GM12891 (cell line): ENCODE measurements around the gene ZNF205.

Experiments used
- DNase-seq: peaks from one replicate; pipeline ENCODE4 v3.0.0; 2011; ENCODE audit warnings: low spot score; ENCODE audit not compliant: insufficient read length
- FAIRE-seq: peaks from 2 replicates; lab custom pipeline; 2011; peaks lifted over from hg19 to GRCh38; lab: Jason Lieb, UNC
- PAX5 ChIP-seq: IDR thresholded peaks from 2 replicates; pipeline ENCODE4 v1.6.1; 2011; ENCODE audit warnings: low read length, moderate library complexity, mild to moderate bottlenecking; ENCODE audit not compliant: insufficient read depth, severe bottlenecking
- POLR2A ChIP-seq: IDR thresholded peaks from 2 replicates; pipeline ENCODE4 v1.6.1; 2011; ENCODE audit warnings: low read depth, low read length, control low read depth
- POLR2AphosphoS5 ChIP-seq: IDR thresholded peaks from 2 replicates; pipeline ENCODE4 v1.6.1; 2011; ENCODE audit warnings: low read depth, low read length, control low read depth
- POU2F2 ChIP-seq: IDR thresholded peaks from 2 replicates; pipeline ENCODE4 v1.6.1; 2011; ENCODE audit warnings: low read depth, mild to moderate bottlenecking, control low read depth, low read length, moderate library complexity
- SPI1 ChIP-seq: IDR thresholded peaks from 2 replicates; pipeline ENCODE4 v1.6.1; 2011; ENCODE audit warnings: low read depth, low read length, control low read depth
- TAF1 ChIP-seq: IDR thresholded peaks from 2 replicates; pipeline ENCODE4 v1.6.1; 2011; ENCODE audit warnings: low read depth, low read length, control low read depth

The ZNF205 gene

DNA sequence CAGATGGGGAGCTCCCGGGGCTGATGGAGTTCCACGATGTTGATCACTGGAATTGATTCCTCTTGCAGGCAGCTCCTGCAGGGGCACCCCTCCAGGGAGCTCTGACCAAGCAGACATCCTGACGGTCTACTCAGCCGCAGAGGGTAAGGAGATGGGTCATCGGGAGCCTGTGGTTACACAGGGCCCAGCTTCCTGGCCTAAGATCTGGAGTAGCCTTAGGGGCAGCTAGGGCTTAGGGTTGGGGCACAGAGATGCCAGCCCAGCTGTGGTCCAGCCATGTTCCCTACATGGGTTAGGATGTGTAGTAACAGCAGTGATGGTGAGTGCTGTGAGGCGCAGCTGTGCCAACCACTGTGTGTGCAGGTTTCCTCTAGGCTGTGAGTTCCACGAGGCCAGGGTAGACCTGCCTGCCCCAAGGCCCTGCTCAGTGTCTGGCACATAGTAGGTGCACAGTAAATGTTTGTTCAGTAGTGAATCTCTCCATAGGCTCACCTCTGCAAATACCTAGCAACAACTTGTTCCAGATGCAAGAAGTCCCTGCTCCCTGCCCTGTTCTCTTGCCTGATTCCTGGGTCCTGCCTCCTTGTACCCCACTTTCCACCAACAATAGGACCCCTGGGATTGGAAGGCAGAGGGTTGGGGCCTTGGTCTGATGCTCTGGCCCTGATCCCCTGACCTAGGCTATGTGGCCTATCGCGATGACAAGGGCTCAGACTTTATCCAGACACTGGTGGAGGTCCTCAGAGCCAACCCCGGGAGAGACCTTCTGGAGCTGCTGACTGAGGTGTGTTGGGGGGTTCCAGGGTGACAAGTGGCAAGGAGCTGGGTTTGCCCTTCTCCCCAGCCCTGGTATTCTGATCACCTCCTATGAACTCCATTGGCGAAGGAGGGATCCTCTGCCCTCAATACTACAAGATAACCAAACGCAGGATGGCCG lies 36.1 kb downstream of the ZNF205 start:
- no peak for TF ChIP-seq SPI1
- no peak for TF ChIP-seq PAX5
- no peak for TF ChIP-seq POLR2AphosphoS5
- no peak for TF ChIP-seq POLR2A
- TF ChIP-seq POU2F2: no peak
- TF ChIP-seq TAF1: no peak
- DNase-seq: no peak
- no peak for FAIRE-seq

DNA sequence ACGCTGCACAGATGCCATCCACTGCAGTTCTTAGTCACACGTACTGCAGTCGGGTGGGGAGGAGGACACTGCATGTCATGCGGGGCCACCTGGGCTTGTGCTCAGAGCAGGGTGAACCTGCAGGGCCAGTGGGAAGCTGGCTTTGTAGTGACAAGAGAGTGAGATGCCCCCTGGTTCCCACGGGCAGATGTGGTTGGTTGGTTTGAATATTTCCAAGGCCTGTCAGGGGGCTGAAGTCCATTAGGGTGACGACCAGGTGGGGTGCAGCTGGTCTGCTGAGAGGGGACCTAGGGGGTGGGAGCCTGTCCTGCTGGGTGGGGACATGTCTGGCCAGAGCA lies 36.8 kb downstream of the ZNF205 start:
- DNase-seq (no peak), FAIRE-seq (no peak)
- TF ChIP-seq PAX5 (no peak), POU2F2 (no peak), POLR2A (no peak), POLR2AphosphoS5 (no peak), TAF1 (no peak), SPI1 (no peak)

DNA sequence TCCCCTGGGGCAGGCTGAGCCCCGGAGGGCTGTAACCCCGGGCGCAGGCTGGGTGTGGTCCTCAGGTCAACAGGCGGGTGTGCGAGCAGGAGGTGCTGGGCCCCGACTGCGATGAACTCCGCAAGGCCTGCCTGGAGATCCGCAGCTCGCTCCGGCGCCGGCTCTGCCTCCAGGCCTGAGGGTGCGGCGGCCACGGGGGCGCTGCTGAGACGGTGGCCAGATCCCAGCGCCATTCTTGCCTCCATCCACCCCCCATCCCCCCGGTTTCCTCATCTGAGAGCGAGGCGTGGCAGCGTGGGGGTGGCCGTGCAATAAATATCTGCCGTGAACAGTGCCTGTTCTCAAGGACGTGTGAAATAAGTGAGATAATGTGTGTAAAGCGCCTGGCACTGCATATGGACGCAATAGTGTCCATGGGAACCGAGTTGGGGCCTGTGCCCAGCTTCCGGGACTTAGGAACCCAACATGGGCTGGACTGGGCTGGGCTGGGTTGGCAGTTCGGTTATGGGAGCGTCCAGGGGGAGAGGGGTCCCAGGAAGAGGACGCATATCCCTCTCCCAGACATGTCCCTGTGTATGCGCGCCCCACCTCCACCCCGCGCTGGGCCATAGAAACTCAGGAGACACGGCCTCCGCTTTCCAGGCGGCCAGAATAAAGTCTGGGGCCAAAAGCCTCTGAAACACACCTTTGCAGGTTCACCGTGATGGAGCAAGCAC lies 37.4 kb downstream of the ZNF205 start:
- FAIRE-seq: peak; percentile 82

DNA sequence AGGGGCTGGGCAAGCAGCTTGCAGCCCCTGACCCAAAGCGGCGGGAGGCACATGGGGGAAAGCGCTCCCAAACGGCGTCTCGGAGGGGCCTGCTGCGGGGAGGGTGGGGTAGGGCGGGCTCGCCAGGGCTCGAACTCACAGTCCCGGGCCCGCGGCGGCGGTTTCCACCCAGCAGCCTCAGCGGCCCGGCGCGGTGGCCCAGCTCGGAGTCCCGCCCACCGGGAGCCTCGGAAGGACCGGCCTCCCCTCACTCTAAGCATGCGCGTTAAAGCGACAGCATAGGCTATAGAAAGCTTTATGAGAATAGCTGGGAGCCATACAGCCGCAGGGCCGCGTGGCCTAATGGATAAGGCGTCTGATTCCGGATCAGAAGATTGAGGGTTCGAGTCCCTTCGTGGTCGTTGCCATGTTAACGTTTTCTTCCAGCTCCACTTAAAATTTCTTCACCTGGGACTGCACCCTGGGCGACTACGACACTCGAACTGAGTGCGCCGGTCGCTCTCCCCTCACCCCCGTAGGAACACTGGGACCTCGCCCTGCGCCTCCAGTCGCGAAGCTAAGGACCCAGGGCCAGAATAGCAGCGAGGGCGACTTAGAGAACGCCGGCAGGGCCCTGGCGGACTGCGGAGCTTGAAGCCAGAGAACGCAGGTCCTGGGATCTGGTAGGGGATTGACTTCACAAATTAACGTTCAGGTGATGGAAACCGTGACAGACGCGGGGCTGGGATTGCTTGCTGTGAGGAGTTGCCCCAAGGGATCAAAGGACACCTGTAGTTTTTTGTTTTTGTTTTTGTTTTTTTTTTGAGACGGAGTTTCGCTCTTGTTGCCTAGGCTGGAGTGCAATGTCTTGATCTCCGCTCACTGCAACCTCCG lies 38.2 kb downstream of the ZNF205 start:
- FAIRE-seq (peak; percentile 65), DNase-seq (peak; percentile 97)
- TF ChIP-seq POU2F2 (no peak), TAF1 (no peak), POLR2AphosphoS5 (no peak), POLR2A (no peak), PAX5 (no peak), SPI1 (no peak)

More for the DNA sequence above, 37.4 kb downstream of the ZNF205 start:
- no peak for DNase-seq
- TF ChIP-seq POLR2AphosphoS5 (no peak), TAF1 (peak; percentile 29; the same call in 1 of the 2 replicates)

DNA sequence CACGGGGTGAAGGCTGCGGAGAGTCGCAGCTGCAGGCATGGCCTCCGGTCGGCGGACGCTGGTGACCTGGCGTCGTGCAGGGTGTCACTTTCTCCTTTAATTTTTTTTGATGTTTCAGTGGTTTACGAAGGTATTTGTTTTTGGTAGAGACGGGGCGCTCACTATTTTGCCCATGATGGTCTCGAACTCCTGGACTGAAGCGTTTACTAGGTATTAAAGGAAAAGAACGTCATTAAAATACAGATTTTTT lies 39.6 kb downstream of the ZNF205 start:
- DNase-seq (no peak), FAIRE-seq (no peak)
- TF ChIP-seq SPI1 (no peak), POLR2A (no peak), POLR2AphosphoS5 (no peak), PAX5 (no peak), TAF1 (no peak), POU2F2 (no peak)

DNA sequence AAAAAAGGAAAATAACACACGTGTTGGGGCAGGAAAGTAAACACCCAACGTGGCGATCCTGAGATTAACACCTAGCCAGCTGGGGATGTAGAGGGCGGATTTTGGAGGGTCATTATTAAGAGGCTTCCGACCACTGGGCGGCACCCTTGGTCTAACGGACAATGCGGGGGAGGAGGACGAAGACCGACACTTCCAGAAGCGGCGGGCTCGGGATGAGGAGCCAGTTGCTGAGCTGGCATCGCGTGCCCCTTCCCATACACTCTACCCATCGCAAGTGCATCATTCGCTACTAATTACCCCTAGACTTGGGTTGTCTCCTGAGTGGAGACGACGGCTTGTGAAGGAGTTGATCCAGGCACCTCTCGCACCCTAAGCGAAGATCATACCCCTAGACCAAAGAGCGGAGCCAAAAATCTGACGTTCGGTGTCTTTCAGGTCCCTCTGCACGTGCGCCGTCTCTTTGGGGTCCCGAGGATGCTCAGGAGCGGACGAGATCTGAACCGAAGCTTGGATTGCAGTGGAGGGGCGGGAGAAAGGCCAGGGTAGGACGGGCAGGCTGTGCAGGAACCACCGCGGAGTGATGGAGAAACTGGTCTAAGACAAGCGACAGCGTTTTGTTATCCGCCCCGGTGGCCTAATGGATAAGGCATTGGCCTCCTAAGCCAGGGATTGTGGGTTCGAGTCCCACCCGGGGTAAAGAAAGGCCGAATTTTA lies 40.0 kb downstream of the ZNF205 start:
- no peak for TF ChIP-seq PAX5
- no peak for TF ChIP-seq POLR2A
- no peak for TF ChIP-seq POLR2AphosphoS5
- no peak for TF ChIP-seq POU2F2
- no peak for TF ChIP-seq TAF1
- TF ChIP-seq SPI1: no peak
- FAIRE-seq (peak; percentile 62), DNase-seq (no peak)

DNA sequence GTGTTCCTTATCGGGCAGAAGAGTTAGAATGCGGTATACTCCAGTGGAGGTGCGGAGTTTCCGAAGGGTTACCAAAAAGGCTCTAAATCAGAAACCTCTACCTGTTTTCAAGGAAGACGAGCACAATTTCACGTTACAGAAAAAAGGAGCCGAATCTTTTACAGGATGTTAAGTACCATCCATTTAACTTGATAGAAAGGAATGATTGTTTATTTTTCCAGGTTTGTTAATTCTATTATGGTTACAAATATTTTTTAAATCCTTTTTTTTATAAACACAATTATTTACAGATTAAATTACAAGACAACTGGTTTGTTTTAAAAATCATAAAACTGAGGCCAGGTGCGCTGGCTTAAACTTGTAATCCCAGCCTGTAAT lies 40.6 kb downstream of the ZNF205 start:
- no peak for FAIRE-seq
- TF ChIP-seq PAX5 (no peak), SPI1 (no peak), POLR2AphosphoS5 (no peak), POU2F2 (no peak), TAF1 (no peak), POLR2A (no peak)
- DNase-seq: no peak

DNA sequence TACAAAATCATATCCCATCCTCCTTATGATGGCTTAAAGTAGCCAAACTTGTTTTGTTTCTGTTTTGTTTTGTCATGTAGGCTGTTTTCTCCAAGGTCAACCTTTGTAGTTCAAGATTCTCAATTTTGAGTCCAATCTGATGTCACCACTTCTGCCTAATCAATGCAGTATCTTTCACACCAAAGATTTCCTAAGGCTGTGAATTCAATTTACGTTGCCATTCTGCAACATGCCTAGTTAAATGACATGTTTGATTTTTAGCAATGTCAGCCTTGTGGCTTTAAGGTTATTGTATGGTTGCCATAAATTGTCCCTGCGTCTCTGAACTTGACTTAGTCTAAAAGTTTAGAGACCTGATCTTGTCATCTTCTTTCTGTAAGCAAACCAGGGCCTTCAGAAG lies 42.8 kb downstream of the ZNF205 start:
- DNase-seq (no peak), FAIRE-seq (no peak)
- TF ChIP-seq POLR2AphosphoS5 (no peak), TAF1 (no peak), POLR2A (no peak), POU2F2 (no peak), PAX5 (no peak), SPI1 (no peak)

DNA sequence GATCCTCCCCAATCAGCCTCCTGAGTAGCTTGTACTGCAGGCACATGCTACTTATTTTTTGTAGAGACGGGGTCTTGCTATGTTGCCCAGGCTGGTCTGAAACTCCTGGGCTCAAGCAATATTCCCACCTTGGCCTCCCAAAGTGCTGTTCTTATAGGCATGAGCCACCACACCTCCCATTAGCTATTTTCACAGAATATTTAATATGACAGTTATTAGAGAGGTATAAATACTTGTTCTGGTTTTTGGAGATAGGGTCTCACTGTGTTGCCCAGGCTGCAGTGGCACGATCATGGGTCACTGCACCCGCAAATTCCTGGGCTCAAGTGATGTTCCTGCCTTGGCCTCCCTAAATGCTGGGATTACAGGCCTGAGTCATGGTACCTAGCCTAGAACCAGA lies 43.6 kb downstream of the ZNF205 start:
- no peak for FAIRE-seq
- no peak for DNase-seq
- no peak for TF ChIP-seq PAX5
- no peak for TF ChIP-seq TAF1
- TF ChIP-seq POU2F2: no peak
- no peak for TF ChIP-seq POLR2AphosphoS5
- no peak for TF ChIP-seq SPI1
- TF ChIP-seq POLR2A: no peak
